ENCODE data around the gene ALDH1L1. TPM values are rescaled to one million over a fixed set of nuclear protein-coding genes. Genes with fewer than 3 reads are reported as not detected.

The ALDH1L1 gene
- total RNA-seq, 2 experiments from 2014 or later, result not detected

DNA sequence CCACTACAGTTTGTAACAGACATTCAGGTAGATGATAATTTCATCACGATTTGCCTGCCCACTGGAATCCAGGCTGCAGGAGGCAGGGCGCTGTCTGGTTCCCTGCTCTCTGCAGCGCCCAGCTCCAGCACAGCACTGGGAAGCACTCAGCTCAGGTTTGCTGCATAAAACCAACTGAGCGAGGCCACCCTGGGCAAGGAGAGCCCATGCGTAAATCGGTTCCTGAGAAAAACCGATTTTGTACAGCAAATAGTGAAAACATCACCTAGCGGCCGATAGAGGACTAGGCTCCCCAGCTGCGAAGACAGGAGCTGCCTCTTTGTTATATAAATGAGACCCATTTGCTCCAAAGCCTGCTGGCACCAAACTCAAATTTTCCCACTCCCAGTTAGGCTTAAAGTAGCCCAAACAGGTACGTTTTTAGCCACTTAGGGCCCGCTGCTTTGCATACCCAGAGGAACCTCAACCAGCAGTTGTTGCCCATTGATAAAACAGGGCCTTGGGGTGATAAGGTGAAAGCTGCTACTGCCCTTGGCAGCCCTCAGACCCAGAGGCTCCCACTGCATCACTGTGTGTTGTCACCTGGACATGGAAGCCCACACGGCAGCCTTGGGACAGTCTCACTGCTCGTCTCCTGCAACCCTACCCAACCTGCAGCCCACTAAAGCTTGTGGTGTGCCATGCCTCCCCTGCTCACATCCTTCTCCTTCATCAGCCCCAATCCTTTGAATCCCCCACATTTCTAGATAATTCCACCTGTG, 47.5 kb downstream of the ALDH1L1 start:
- CTCF ChIA-PET, result interaction anchor here (0.6 to 3.7 kb wide), 6 partner anchors 14 to 526 kb away, joined by 3 to 28 read pairs (median 3); no protein-coding TSS in a partner anchor
- Mint-ChIP-seq H3K9me3 (no peaks in the 10 kb centered on the region), H3K27me3 (peaks cover 11% of the 10 kb centered on the region), H3K4me3 (no peak overlapping the region), H3K27ac (no peak overlapping the region), H3K36me3 (ENCODE audit: low read depth) (no peaks in the 10 kb centered on the region), H3K4me1 (ENCODE audit: low read depth) (no peaks in the 10 kb centered on the region)
- POLR2A ChIA-PET, result no interaction called here
- DNase-seq, result no peak
- TF ChIP-seq, protein P1, sequence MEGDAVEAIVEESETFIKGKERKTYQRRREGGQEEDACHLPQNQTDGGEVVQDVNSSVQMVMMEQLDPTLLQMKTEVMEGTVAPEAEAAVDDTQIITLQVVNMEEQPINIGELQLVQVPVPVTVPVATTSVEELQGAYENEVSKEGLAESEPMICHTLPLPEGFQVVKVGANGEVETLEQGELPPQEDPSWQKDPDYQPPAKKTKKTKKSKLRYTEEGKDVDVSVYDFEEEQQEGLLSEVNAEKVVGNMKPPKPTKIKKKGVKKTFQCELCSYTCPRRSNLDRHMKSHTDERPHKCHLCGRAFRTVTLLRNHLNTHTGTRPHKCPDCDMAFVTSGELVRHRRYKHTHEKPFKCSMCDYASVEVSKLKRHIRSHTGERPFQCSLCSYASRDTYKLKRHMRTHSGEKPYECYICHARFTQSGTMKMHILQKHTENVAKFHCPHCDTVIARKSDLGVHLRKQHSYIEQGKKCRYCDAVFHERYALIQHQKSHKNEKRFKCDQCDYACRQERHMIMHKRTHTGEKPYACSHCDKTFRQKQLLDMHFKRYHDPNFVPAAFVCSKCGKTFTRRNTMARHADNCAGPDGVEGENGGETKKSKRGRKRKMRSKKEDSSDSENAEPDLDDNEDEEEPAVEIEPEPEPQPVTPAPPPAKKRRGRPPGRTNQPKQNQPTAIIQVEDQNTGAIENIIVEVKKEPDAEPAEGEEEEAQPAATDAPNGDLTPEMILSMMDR (IDR thresholded peaks at IDR 0.05), result no peak
- intact Hi-C loops (cut with micrococcal nuclease), result no loop called here
- ATAC-seq, result no peak

DNA sequence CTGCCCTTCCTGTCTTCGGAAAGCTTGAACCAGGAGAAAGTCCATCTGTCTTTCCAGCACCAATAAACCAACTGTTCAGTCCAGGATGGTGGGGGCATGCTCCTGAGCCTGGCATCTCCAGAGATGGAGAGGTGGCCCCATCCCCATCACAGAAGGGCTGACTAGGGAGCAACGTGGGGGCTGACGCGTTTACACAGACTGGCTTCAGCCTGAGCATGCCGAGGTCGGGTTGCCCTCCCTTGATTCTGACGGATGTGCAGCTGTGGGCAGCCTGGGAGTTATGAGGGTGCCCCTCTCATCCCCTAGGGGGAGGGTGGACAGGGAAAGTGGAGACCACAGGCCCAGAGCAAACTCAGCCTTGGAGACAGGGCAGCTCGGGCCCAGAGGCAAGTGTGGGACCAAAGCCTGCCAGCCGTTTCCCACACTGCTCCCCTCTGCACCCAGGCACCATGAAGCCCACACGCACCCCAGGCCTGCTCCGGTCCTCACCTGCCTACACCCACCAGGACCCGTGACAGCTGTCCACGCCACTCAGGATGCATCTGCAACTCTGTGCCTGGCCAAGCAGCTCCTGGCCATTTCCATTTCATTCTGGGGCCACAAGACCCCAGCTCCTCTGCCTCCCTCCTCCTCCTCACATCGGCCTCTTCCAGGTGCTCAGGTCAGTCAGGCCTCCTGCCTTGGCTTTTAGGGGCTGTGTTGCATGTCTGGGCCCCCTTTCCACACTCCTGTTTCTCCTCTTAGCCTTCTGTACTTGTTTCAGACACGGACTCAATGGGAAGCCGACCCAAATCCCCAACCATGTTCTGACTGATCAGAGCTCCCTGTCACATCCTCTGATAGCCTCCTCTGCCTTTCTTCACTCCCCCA, 48.3 kb downstream of the ALDH1L1 start:
- ATAC-seq (no peak), DNase-seq (no peak)
- TF ChIP-seq, protein P1 (IDR thresholded peaks at IDR 0.05), result no peak
- intact Hi-C loops (cut with micrococcal nuclease), result no loop called here
- ChIA-PET POLR2A (no interaction called here), CTCF (interaction anchor here (1.1 to 3.7 kb wide), 3 partner anchors 18 to 153 kb away, joined by 3 to 28 read pairs (median 12); no protein-coding TSS in a partner anchor)
- Mint-ChIP-seq H3K4me1 (ENCODE audit: low read depth) (no peaks in the 10 kb centered on the region), H3K4me3 (no peak overlapping the region), H3K27me3 (peaks cover 7% of the 10 kb centered on the region), H3K36me3 (ENCODE audit: low read depth) (no peaks in the 10 kb centered on the region), H3K27ac (no peak overlapping the region), H3K9me3 (no peaks in the 10 kb centered on the region)

DNA sequence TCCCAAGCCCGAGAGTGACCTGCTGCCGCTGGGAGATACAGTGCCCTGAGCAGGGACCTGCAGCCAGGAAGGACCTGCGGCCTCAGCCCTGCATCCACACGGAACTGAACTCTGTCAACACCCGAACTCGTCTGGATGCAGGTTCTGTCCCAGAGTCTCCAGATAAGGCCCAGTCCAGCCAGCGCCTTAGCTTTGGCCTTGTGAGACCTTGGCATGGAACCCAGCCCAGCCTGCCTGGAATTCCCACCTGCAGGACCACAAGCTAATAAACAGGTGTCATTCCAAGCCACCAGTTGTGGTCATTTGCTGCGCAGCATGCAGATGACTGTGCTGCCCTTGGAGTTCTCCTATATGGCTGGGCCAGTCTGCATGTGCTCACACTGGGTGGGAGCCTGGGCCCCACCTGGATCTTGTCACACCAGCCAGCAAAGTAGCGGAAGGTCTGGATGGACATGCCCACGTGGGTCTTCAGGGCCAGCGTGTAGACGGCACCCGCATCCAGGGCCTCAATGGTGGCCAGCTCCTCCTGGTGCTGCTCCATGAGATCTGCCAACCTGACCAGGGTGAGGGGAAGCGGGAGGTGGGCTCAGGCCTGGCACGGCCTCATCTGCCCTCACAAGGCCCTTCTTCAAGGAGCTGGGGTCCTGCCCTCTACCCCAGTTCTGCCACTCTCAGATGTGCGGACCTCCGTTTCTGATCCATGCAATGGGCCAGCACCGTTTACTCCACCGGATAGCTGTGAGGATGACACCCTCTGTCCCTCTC, 49.2 kb downstream of the ALDH1L1 start:
- ChIA-PET POLR2A (no interaction called here), CTCF (no interaction called here)
- ATAC-seq (no peak), DNase-seq (no peak)
- H3K27ac Mint-ChIP-seq, result no peak overlapping the region
- H3K27me3 Mint-ChIP-seq, result peaks cover 7% of the 10 kb centered on the region
- no peaks in the 10 kb centered on the region for H3K9me3 Mint-ChIP-seq
- H3K4me1 Mint-ChIP-seq (ENCODE audit: low read depth), result no peaks in the 10 kb centered on the region
- H3K4me3 Mint-ChIP-seq, result no peak overlapping the region
- TF ChIP-seq, protein P1 (IDR thresholded peaks at IDR 0.05), result no peak
- no peaks in the 10 kb centered on the region for H3K36me3 Mint-ChIP-seq (ENCODE audit: low read depth)
- intact Hi-C loops (cut with micrococcal nuclease), result no loop called here

DNA sequence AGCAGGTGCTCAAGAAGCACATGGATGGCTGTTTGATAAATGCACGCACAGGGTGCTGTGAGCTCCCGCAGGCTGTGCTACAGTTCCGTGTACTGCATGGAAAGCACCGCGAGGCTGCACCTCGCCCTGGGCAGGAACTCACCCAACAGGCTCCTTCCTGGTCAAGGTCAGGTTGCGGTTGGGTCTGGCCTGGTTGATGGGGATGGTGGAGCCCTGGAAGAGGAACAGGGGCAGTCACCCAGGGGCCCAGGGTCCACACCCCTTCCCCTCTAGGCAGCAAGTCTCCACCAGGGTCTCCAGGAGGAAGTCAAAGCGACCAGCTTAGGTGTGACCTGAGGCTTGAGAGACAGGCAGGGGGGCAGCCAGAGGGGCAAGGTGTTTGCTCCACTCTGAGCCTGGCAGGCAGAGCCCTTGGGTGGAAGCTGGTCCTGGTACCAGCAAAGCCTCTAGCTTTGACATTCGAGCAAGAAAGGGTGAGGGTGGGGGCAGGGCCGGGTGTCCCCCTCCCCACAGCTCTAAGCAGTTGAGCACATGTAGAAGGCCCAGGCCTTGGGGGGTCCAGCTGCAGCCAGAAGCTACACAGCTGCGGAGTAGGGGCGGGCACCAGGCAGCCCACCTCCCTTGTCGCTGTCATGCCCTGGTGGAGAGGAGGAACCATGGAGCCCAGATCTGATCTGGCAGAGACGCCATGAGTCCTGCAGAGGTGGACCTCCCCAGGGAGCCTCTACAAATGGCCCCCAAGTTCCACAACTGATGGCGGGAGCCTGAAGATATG, 50.1 kb downstream of the ALDH1L1 start:
- Mint-ChIP-seq H3K4me3 (no peak overlapping the region), H3K9me3 (no peaks in the 10 kb centered on the region), H3K4me1 (ENCODE audit: low read depth) (no peaks in the 10 kb centered on the region), H3K36me3 (ENCODE audit: low read depth) (no peaks in the 10 kb centered on the region), H3K27me3 (peaks cover 7% of the 10 kb centered on the region), H3K27ac (no peak overlapping the region)
- intact Hi-C loops (cut with micrococcal nuclease), result no loop called here
- ATAC-seq (no peak), DNase-seq (no peak)
- TF ChIP-seq, protein P1 (IDR thresholded peaks at IDR 0.05), result no peak
- ChIA-PET POLR2A (no interaction called here), CTCF (no interaction called here)
